Activated T-cell treated with anti-CD3 and anti-CD28 coated beads, Interleukin-2, amount 50 U/mL, for 72 hours (primary cell): ENCODE data around the gene RAB11FIP5. TPM values are rescaled to one million over a fixed set of nuclear protein-coding genes. Genes with fewer than 3 reads are reported as not detected.

ENCODE experiments used
- ATAC-seq, 2 donors: fragments of 150-1000 bp; cut with Tn5 transposase; replicated peaks in 1 of 2; 2 replicates each; pipeline ENCODE4 v1.10.0; 2021; ENCODE audit warnings: moderate library complexity in 2 of 2, mild to moderate bottlenecking in 1 of 2
- DNase-seq, 2 donors: peaks; one replicate each; pipeline ENCODE4 v3.0.0; 2021 to 2022; ENCODE audit warnings: mixed read lengths in 1 of 2
- H3K27ac Mint-ChIP-seq: one replicate; pipeline ENCODE4 v1.8.0; 2022; ENCODE audit warnings: mild to moderate bottlenecking, moderate library complexity, mixed read lengths
- H3K27me3 Mint-ChIP-seq: one replicate; pipeline ENCODE4 v1.8.0; 2022; ENCODE audit warnings: low read depth, mixed read lengths
- H3K36me3 Mint-ChIP-seq, 2 donors: one replicate each; pipeline ENCODE4 v1.8.0; 2022; ENCODE audit warnings: mixed read lengths in 2 of 2, mild to moderate bottlenecking in 1 of 2; ENCODE audit not compliant: insufficient read depth in 2 of 2
- H3K4me1 Mint-ChIP-seq: one replicate; pipeline ENCODE4 v1.8.0; 2022; ENCODE audit warnings: low read depth, mixed read lengths
- H3K4me3 Mint-ChIP-seq, 2 donors: one replicate each; pipeline ENCODE4 v1.8.0; 2022; ENCODE audit warnings: mild to moderate bottlenecking in 2 of 2, mixed read lengths in 2 of 2, moderate library complexity in 2 of 2
- H3K9me3 Mint-ChIP-seq, 2 donors: one replicate each; pipeline ENCODE4 v1.8.0; 2022; ENCODE audit warnings: mixed read lengths in 2 of 2
- total RNA-seq, 2 donors: library from RNA; stranded (reverse); gene quantifications; one replicate each; pipeline ENCODE4 v1.2.3, GENCODE V29; 2022

Gene RAB11FIP5, protein sequence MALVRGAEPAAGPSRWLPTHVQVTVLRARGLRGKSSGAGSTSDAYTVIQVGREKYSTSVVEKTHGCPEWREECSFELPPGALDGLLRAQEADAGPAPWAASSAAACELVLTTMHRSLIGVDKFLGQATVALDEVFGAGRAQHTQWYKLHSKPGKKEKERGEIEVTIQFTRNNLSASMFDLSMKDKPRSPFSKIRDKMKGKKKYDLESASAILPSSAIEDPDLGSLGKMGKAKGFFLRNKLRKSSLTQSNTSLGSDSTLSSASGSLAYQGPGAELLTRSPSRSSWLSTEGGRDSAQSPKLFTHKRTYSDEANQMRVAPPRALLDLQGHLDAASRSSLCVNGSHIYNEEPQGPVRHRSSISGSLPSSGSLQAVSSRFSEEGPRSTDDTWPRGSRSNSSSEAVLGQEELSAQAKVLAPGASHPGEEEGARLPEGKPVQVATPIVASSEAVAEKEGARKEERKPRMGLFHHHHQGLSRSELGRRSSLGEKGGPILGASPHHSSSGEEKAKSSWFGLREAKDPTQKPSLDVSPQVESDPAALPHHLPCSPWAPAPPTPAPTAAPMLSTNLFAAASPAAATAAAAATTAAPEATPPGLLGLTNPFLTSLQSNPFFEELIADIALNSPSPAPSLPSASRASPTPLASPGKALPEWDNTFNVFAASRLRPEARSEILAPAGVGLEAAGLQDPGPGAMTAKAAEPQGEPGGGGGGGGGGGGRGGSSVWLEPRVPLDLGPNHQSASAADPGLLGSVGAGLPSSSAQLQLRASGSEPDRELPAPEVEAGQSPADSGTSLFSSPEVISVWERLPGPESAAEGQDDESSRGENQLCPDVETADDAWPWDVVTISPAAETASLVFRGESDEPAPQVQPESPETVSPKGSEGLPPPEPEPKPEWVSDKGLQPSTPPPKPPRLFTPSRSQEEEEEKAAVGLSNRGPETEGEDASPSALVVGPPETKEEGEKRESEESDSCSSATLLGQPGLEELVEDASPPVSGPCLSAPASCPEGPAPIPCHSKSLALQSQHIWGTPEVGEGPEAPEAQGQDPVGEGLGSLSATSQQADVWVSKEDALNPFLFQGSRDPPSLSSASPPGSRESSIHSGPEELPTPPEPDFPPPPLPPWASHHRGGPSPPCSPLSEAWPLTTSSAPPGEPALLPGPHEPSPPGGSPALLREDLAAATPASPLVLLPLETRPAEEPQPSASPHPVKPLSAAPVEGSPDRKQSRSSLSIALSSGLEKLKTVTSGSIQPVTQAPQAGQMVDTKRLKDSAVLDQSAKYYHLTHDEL (N-terminal part only)
- 1 to 10 TPM; 6.6 to 9.8 TPM for total RNA-seq

DNA sequence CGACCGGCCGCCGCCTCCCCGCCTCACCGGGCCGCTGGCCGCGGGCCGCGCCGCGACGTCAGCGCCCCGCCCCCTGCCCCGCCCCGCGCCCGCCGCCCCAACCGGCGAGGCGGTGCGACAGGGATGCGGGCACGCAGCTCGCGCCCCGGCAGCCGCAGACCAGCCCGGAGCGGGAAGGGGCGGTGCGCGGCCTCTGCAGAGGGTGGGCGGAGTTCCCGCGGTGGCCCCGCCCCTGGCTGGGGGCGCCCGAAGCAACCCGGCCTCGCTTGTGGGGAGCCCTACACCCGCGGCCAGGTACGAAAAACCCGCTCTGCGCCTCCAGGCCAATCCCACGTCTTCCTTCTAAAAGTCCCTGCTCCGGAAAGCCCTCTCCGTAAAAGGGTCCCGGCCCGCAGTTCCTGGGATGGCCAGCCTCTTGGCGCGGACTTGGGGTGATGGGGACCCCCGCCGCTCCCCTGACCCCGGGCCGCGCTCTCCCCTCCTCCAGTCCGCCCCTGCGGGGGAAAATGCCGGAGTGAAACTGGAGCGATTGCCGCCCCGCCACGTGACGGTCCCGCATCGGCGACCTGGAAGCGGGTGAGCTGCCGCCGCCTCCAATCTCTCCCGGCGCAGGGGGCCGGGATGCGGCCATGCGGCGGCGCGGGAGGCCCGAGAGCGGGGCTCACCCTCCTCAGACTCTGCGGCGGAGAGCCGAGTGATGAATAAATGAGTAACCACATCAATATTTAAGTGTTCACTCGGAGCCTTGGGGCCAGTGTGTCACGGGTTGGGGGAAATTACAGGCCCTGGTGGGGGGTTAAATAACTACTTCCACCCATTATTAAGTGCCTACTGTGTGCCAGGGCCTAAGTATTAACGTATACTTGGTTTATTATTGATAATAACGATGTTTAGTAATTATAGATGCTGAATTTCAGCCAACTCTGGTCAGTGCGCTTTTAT lies at the start of gene RAB11FIP5:
RAB11FIP5 (minus strand) TSS at position 36 of the 942 bp plus-strand sequence. CDS start 171 bp downstream, outside the sequence.
- Mint-ChIP-seq H3K36me3 (no peaks in the 10 kb centered on the region), H3K4me1 (peaks cover 26% of the 10 kb centered on the region), H3K4me3 (peak within 1 kb of the TSS; percentile 77 to 94), H3K27ac (peak within 1 kb of the TSS; percentile 89), H3K9me3 (no peaks in the 10 kb centered on the region), H3K27me3 (no peaks in the 10 kb centered on the region)
- ATAC-seq (peak; percentile 87 to 89), DNase-seq (peak; percentile 84 to 86)

DNA sequence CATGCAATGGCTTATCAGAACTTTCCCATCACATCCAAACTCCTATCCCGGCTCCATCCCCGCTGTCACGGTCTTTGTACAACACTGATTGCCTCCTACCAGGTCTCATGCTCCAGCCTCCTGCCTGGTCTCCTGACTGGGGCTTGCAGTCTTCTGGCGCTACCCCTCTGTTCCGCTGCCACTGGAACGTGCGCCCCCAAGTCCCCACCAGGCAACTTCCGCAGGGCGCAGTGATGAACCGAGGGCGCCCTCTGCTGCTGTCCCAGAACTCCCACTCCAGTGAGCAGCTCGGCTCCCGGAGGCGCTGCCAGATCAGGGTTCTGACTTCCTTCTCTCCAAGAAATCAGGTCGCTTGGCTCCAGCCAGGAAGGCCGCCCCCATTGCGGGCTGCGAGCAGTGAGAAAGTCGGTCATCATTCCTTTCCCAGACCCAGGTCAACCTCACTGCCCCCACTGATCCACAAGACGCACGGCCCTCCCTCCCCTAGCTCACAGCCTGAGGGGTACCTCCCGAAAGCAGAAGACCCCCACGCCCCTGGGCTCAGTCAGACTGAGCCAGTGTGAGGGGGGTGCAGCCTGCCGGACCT lies 43.9 kb upstream of the RAB11FIP5 start:
- Mint-ChIP-seq H3K4me1 (no peaks in the 10 kb centered on the region), H3K9me3 (no peaks in the 10 kb centered on the region), H3K4me3 (no peak overlapping the region), H3K27me3 (peaks cover 41% of the 10 kb centered on the region), H3K36me3 (no peaks in the 10 kb centered on the region), H3K27ac (no peak overlapping the region)
- peak; percentile 66 to 77 for ATAC-seq
- peak; percentile 52 to 53 for DNase-seq

DNA sequence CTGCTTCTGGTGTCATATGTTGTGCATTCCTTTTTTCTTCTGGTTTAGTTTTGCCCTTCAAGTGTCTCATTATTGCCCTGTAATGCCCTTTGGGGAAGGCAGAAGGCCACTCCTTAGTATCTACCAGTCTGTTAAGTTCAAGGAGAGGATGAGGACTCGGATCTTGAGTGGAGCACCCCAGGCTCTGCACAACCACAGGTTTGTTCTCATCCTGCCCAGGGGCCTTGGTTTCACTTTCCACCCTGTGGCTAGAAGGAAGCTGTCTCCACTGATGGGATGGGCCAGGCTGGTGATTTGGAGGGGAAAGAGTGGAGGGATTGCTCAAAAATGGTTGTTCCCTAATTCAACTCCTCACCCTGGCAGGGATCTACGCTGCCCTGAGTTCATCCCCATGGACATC lies 30.2 kb upstream of the RAB11FIP5 start:
- no peak overlapping the region for H3K27ac Mint-ChIP-seq
- DNase-seq, result no peak

DNA sequence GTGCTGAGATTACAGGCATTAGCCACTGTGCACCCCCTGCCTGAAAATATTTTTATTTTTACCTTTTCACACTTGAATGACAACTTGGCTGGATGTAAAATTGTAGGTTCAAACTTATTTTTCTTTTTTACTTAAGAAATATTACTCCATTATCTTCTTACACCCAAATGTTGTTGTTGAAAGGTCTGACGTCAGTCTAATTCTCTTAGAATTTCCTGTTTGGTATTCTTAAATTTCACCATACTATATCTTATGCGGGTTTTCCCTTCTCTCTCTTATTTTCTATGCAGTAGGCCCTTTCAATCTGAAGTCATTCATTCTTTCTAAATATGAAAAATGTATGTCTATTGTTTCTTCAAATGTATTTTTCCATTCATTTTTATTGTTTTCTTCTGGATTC lies 29.1 kb upstream of the RAB11FIP5 start:
- H3K27ac Mint-ChIP-seq, result no peak overlapping the region
- H3K36me3 Mint-ChIP-seq, result no peaks in the 10 kb centered on the region
- H3K9me3 Mint-ChIP-seq, result no peaks in the 10 kb centered on the region
- no peaks in the 10 kb centered on the region for H3K4me1 Mint-ChIP-seq
- peaks cover 10% of the 10 kb centered on the region for H3K27me3 Mint-ChIP-seq
- DNase-seq, result no peak
- no peak overlapping the region for H3K4me3 Mint-ChIP-seq
- no peak for ATAC-seq

More for the DNA sequence above, 30.2 kb upstream of the RAB11FIP5 start:
- H3K9me3 Mint-ChIP-seq, result no peaks in the 10 kb centered on the region
- H3K4me3 Mint-ChIP-seq, result no peak overlapping the region
- peaks cover 10% of the 10 kb centered on the region for H3K27me3 Mint-ChIP-seq
- H3K36me3 Mint-ChIP-seq, result no peaks in the 10 kb centered on the region
- no peak for ATAC-seq
- H3K4me1 Mint-ChIP-seq, result no peaks in the 10 kb centered on the region

DNA sequence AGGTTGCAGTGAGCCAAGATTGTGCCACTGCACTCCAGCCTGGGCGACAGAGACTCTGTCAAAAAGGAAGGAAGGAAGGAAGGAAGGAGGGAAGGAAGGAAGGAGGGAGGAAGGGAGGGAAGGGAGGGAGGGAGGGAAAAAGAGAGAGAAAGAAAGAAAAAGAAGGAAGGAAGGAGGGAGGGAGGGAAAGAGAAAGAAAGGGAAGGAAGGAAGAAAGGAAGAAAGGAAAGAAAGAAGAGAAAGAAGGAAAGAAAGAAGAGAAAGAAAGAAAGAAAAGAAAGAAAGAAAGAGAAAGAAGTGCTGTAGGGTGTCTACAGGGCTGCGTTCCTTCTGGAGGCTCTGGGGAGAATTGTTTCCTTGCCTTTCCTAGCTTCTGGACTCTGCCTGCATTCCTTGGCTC lies 22.5 kb upstream of the RAB11FIP5 start:
- ATAC-seq (no peak), DNase-seq (no peak)
- no peaks in the 10 kb centered on the region for H3K36me3 Mint-ChIP-seq
- H3K4me1 Mint-ChIP-seq, result no peaks in the 10 kb centered on the region
- H3K27ac Mint-ChIP-seq, result no peak overlapping the region
- no peaks in the 10 kb centered on the region for H3K9me3 Mint-ChIP-seq
- no peak overlapping the region for H3K4me3 Mint-ChIP-seq
- H3K27me3 Mint-ChIP-seq, result peaks cover 10% of the 10 kb centered on the region

DNA sequence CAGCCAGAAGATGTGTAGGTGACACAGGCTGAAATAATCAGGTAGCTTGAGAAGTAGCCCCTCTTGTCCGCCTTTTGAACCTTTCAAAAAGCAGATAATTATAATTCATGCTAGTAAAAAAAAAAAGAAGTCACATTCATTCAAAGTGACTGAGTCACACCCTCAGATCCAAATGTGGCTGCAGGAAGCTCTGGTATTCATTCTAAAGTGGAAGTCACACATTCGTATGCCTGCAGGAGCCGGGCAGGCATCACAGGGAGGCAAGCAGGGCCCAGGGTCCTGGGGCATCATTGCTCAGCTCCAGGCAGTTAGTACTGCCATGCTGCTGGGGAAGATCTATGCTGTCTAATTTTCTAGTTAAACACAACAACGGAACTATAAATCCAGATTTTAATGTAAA lies 21.7 kb upstream of the RAB11FIP5 start:
- ATAC-seq (no peak), DNase-seq (no peak)
- Mint-ChIP-seq H3K27me3 (peaks cover 13% of the 10 kb centered on the region), H3K4me1 (no peaks in the 10 kb centered on the region), H3K9me3 (no peaks in the 10 kb centered on the region), H3K4me3 (no peak overlapping the region), H3K36me3 (no peaks in the 10 kb centered on the region), H3K27ac (no peak overlapping the region)

DNA sequence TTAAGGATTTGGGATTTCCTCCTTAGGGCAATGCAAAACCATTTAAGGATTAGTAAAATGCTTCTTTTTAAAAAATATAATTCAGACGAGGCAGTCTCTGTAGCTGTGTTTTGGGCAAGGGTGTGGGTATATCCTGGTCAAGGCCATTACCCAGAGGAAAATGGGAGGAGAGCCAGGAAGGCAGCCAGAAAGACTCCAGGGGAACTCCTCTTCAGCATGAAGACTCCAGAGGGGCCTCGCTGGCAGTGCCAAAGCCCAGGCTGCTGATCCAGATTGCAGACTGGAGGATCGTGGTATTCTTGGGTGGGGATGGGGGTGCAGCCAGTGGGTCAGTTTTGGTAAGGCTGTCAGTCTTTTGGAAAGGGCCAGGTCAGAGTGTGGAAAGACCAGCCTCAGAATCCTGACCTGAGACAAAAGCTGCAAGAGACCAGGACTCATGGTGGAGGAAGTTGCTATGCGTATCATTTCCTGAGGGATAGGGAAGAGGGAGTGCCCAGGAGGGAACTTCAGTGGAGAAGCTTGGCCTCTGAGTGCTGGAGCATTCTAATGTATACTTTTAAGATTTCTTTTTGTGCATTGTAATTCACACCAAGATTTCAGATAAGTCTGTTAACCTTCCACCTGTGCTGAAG lies 20.9 kb upstream of the RAB11FIP5 start:
- Mint-ChIP-seq H3K27ac (no peak overlapping the region), H3K36me3 (no peaks in the 10 kb centered on the region), H3K4me1 (no peaks in the 10 kb centered on the region), H3K27me3 (peaks cover 20% of the 10 kb centered on the region), H3K9me3 (no peaks in the 10 kb centered on the region), H3K4me3 (no peak overlapping the region)
- ATAC-seq (no peak), DNase-seq (no peak)

DNA sequence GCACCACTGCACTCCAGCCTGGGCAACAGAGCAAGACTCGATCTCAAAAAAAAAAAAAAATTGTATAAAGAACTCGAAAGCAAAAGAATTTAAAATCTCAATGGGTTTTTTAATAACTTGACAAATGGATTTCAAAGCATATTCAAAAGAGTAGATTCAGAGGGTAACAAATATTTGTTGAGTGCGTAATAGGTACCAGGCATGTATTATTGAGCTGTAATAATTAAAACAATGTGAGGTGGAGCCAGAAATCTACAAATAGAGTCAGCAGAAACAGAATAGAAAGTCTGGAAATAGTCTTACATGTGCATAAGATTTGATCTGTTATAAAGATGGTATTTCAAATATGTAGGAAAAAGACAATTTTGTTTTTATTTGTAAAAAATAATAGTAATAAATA lies 19.1 kb upstream of the RAB11FIP5 start:
- DNase-seq (no peak), ATAC-seq (no peak)
- no peaks in the 10 kb centered on the region for H3K9me3 Mint-ChIP-seq
- no peaks in the 10 kb centered on the region for H3K4me1 Mint-ChIP-seq
- H3K27me3 Mint-ChIP-seq, result peaks cover 25% of the 10 kb centered on the region
- H3K4me3 Mint-ChIP-seq, result no peak overlapping the region
- H3K27ac Mint-ChIP-seq, result no peak overlapping the region
- no peaks in the 10 kb centered on the region for H3K36me3 Mint-ChIP-seq

DNA sequence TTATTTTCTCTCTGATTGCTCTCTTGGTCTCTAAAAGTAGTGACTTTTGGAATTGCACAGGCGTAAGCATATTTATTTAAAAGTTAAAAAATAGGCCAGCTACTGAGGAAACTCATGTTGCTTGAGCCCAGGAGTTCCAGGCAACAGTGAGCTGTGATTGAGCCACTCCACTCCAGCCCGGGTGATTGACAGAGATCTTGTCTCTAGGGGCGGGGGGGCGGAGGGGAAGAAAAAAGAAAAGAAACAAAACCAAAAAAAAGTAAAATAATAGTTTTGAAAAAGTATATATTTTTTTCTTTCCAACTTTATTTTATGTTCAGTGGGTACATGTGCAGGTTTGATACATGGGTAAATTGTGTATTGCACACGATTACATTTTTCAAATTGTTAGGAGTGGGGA lies 18.0 kb upstream of the RAB11FIP5 start:
- DNase-seq (no peak), ATAC-seq (no peak)
- no peak overlapping the region for H3K27ac Mint-ChIP-seq
- H3K9me3 Mint-ChIP-seq, result no peaks in the 10 kb centered on the region
- no peaks in the 10 kb centered on the region for H3K36me3 Mint-ChIP-seq
- H3K4me1 Mint-ChIP-seq, result no peaks in the 10 kb centered on the region
- H3K27me3 Mint-ChIP-seq, result peaks cover 30% of the 10 kb centered on the region
- no peak overlapping the region for H3K4me3 Mint-ChIP-seq

DNA sequence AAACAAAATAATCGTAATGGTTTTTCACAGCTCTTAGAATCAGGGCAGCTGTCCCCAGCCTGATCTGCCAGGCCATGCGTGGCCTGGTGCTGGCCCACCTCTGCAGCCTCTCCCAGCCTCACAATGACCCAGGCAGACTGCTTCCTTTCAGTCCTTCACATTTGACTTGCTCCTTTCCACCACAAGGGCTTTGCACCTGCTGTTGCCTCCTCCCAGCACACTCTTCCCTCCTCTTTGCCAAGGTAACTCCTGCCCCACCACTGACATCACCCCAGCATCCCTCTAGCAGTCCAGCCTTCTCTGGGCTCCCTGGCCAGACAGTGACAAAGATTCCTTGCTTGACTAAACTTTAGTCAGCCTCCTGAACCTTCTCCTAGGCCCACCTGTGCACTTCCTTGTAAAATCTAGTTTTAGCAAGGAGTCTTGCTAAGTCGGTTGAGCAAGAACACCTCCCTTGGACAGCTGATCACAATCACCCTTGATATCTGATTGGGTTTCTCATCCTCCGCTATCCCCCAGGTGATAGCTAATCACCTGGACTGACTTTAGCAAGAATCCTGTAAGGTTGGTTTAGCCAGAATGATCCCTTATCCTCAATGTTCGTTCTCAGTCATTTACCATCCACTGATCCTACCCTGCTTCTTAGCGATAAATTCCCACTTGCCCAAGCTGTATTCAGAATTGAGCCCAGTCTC lies 16.2 kb upstream of the RAB11FIP5 start:
- Mint-ChIP-seq H3K27me3 (peaks cover 30% of the 10 kb centered on the region), H3K36me3 (no peaks in the 10 kb centered on the region), H3K9me3 (no peaks in the 10 kb centered on the region), H3K27ac (no peak overlapping the region), H3K4me3 (no peak overlapping the region), H3K4me1 (no peaks in the 10 kb centered on the region)
- ATAC-seq, result no peak
- DNase-seq, result no peak

DNA sequence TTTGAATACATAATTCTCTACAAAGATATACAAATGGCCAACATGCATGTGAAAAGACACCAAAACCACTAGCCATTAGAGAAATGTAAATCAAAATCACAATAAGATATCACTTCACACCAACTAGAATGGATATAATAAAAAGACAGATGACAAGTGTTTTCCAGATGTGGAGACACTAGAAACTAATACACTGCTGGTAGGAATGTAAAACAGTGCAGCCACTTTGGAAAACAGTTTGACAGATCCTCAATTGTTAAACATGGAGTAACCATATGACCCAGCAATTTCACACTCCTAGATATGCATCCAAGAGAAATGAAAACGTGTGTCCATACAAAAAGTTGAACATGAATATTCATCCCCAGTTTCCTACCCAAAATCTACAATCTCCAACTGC lies 9.8 kb upstream of the RAB11FIP5 start:
- Mint-ChIP-seq H3K36me3 (no peaks in the 10 kb centered on the region), H3K27me3 (peaks cover 18% of the 10 kb centered on the region), H3K4me1 (no peaks in the 10 kb centered on the region), H3K4me3 (no peak overlapping the region), H3K27ac (no peak overlapping the region), H3K9me3 (no peaks in the 10 kb centered on the region)
- DNase-seq, result no peak
- ATAC-seq, result no peak
